ENCODE measurements around the gene PTDSS2.

DNA sequence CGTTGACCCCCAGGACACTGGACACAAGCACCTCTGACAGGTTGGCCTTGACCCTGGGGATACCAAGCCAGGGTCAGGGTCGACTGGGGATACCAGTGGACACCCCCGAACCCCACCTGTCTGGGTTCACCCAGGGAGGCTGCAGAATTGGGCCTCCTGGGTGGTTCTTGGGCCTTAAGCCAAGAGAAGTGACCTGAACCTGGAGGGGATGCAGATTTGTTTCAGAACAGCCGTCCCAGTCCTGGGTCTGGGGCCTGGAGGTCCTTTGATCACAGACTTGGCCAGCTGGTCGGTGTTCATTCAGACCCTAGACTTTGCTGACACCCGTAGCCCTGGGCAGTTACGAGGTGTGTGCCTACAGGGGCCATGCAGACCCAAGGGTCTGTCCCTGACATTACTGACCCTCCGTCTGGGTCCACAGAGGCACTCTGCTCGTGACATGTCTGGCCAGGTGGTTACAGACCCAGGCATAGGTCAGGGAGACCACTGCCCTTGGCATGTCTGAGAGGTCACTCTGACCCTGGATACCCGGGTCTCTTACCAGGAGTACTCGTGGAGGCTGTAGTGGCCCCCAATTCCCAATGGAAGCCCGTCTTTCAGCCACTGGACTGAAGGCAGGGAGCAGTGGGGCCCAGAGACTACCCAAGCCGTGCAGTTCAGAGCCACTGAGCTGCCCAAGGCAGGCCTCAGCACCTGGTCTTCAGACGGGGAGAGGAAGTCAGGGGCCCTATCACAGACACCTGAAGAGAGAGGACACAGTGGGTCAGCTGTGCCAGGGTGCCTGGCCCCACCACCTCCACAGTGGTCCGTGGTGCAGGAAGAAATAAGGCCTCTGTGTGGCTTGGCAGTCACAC is 41.7 kb upstream of the PTDSS2 start:
- TF ChIP-seq, protein P1, sequence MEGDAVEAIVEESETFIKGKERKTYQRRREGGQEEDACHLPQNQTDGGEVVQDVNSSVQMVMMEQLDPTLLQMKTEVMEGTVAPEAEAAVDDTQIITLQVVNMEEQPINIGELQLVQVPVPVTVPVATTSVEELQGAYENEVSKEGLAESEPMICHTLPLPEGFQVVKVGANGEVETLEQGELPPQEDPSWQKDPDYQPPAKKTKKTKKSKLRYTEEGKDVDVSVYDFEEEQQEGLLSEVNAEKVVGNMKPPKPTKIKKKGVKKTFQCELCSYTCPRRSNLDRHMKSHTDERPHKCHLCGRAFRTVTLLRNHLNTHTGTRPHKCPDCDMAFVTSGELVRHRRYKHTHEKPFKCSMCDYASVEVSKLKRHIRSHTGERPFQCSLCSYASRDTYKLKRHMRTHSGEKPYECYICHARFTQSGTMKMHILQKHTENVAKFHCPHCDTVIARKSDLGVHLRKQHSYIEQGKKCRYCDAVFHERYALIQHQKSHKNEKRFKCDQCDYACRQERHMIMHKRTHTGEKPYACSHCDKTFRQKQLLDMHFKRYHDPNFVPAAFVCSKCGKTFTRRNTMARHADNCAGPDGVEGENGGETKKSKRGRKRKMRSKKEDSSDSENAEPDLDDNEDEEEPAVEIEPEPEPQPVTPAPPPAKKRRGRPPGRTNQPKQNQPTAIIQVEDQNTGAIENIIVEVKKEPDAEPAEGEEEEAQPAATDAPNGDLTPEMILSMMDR (IDR thresholded peaks at IDR 0.05), result no peak
- TF ChIP-seq USF2 (IDR thresholded peaks at IDR 0.05) (no peak), ZC3H11A (IDR thresholded peaks at IDR 0.05) (no peak), POLR2A (IDR thresholded peaks at IDR 0.05; ENCODE audit: low read length) (no peak), MAFK (IDR thresholded peaks at IDR 0.05; ENCODE audit: partially characterized antibody) (no peak), HOXB13 (CRISPR knock-in tag; IDR thresholded peaks at IDR 0.05; ENCODE audit: low read depth) (no peak), SREBF2 (IDR thresholded peaks at IDR 0.05) (no peak), ZFP36 (IDR thresholded peaks at IDR 0.05; ENCODE audit: borderline replicate concordance, partially characterized antibody) (no peak)
- TF ChIP-seq, protein P2, sequence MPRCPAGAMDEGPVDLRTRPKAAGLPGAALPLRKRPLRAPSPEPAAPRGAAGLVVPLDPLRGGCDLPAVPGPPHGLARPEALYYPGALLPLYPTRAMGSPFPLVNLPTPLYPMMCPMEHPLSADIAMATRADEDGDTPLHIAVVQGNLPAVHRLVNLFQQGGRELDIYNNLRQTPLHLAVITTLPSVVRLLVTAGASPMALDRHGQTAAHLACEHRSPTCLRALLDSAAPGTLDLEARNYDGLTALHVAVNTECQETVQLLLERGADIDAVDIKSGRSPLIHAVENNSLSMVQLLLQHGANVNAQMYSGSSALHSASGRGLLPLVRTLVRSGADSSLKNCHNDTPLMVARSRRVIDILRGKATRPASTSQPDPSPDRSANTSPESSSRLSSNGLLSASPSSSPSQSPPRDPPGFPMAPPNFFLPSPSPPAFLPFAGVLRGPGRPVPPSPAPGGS (IDR thresholded peaks at IDR 0.05), result no peak
- TF ChIP-seq, protein P3, sequence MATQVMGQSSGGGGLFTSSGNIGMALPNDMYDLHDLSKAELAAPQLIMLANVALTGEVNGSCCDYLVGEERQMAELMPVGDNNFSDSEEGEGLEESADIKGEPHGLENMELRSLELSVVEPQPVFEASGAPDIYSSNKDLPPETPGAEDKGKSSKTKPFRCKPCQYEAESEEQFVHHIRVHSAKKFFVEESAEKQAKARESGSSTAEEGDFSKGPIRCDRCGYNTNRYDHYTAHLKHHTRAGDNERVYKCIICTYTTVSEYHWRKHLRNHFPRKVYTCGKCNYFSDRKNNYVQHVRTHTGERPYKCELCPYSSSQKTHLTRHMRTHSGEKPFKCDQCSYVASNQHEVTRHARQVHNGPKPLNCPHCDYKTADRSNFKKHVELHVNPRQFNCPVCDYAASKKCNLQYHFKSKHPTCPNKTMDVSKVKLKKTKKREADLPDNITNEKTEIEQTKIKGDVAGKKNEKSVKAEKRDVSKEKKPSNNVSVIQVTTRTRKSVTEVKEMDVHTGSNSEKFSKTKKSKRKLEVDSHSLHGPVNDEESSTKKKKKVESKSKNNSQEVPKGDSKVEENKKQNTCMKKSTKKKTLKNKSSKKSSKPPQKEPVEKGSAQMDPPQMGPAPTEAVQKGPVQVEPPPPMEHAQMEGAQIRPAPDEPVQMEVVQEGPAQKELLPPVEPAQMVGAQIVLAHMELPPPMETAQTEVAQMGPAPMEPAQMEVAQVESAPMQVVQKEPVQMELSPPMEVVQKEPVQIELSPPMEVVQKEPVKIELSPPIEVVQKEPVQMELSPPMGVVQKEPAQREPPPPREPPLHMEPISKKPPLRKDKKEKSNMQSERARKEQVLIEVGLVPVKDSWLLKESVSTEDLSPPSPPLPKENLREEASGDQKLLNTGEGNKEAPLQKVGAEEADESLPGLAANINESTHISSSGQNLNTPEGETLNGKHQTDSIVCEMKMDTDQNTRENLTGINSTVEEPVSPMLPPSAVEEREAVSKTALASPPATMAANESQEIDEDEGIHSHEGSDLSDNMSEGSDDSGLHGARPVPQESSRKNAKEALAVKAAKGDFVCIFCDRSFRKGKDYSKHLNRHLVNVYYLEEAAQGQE (IDR thresholded peaks at IDR 0.05), result no peak
- TF ChIP-seq, protein P4, sequence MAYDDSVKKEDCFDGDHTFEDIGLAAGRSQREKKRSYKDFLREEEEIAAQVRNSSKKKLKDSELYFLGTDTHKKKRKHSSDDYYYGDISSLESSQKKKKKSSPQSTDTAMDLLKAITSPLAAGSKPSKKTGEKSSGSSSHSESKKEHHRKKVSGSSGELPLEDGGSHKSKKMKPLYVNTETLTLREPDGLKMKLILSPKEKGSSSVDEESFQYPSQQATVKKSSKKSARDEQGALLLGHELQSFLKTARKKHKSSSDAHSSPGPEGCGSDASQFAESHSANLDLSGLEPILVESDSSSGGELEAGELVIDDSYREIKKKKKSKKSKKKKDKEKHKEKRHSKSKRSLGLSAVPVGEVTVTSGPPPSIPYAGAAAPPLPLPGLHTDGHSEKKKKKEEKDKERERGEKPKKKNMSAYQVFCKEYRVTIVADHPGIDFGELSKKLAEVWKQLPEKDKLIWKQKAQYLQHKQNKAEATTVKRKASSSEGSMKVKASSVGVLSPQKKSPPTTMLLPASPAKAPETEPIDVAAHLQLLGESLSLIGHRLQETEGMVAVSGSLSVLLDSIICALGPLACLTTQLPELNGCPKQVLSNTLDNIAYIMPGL (CRISPR knock-in tag; IDR thresholded peaks at IDR 0.05; ENCODE audit: borderline replicate concordance), result no peak
